K562 (cell line): ENCODE data around the gene MALSU1. TPM values are rescaled to one million over a fixed set of nuclear protein-coding genes. Genes with fewer than 3 reads are reported as not detected.

Experiments
- ARID2 ChIP-seq: fragments of 450-650 bp; IDR thresholded peaks from 2 replicates; pipeline ENCODE4 v1.6.1; 2017; ENCODE audit warnings: antibody characterized with exemption, mild to moderate bottlenecking
- ATF7 ChIP-seq: fragments of 450-650 bp; IDR thresholded peaks from 2 replicates; pipeline ENCODE4 v1.7.1; 2014; ENCODE audit warnings: mild to moderate bottlenecking, moderate library complexity
- GTF2F1 ChIP-seq: IDR thresholded peaks from 2 replicates; pipeline ENCODE4 v1.6.1; 2011; ENCODE audit warnings: low read depth, low read length, improper control_type of control experiment
- HDAC1 ChIP-seq, 2 experiments: fragments of 450-650 bp; IDR thresholded peaks; 2 replicates each; pipeline ENCODE4 v1.6.1; 2016 to 2017; ENCODE audit warnings: inconsistent platforms in 1 of 2, mild to moderate bottlenecking in 1 of 2, moderate library complexity in 1 of 2
- HDAC6 ChIP-seq: IDR thresholded peaks from 2 replicates; pipeline ENCODE4 v1.6.1; 2012; ENCODE audit warnings: low read depth, mild to moderate bottlenecking, control low read depth, inconsistent platforms, low read length, moderate library complexity
- HLTF ChIP-seq: fragments of 450-650 bp; IDR thresholded peaks from 2 replicates; pipeline ENCODE4 v1.6.1; 2016
- IFI16 ChIP-seq: fragments of 250-450 bp; sonication (Bioruptor Pico); IDR thresholded peaks from 2 replicates; pipeline ENCODE4 v2.1.2; 2022; ENCODE audit warnings: mild to moderate bottlenecking, inconsistent platforms
- JUNB ChIP-seq: fragments of 450-650 bp; formaldehyde crosslinking; conservative IDR thresholded peaks from 2 replicates; pipeline ENCODE4 v1.4.0; 2020; ENCODE audit warnings: mild to moderate bottlenecking
- KAT7 ChIP-seq: sonication (generic); formaldehyde crosslinking; IDR thresholded peaks from 2 replicates; pipeline ENCODE4 v1.8.0; 2022; ENCODE audit warnings: missing genetic modification reagents, mild to moderate bottlenecking, borderline replicate concordance
- KLF10 ChIP-seq: fragments of 250-450 bp; sonication (Bioruptor Pico); IDR thresholded peaks from 2 replicates; pipeline ENCODE4 v1.6.1; 2021; ENCODE audit warnings: matching md5 sums
- PRPF4 ChIP-seq: fragments of 200-400 bp; formaldehyde crosslinking; IDR thresholded peaks from one replicate; pipeline ENCODE4 v1.6.1; 2017; ENCODE audit warnings: low read length, low read depth, mild to moderate bottlenecking; ENCODE audit not compliant: insufficient read depth, poor library complexity, severe bottlenecking
- RAD51 ChIP-seq: fragments of 450-650 bp; IDR thresholded peaks from 2 replicates; pipeline ENCODE4 v1.7.1; 2016; ENCODE audit warnings: low read depth, mild to moderate bottlenecking, borderline replicate concordance
- RBM17 ChIP-seq: fragments of 200-400 bp; formaldehyde crosslinking; IDR thresholded peaks from 2 replicates; pipeline ENCODE4 v1.6.1; 2017; ENCODE audit warnings: low read depth, mild to moderate bottlenecking, low read length, borderline replicate concordance
- TCF3 ChIP-seq: sonication (generic); formaldehyde crosslinking; IDR thresholded peaks from 2 replicates; pipeline ENCODE4 v1.4.0; 2020; ENCODE audit warnings: mild to moderate bottlenecking, missing genetic modification reagents
- ZBTB8A ChIP-seq: fragments of 450-650 bp; IDR thresholded peaks from 2 replicates; pipeline ENCODE4 v1.6.1; 2018; ENCODE audit warnings: mild to moderate bottlenecking, moderate library complexity; ENCODE audit not compliant: partially characterized antibody
- ZKSCAN8 ChIP-seq: fragments of 200-800 bp; sonication (Bioruptor generic); IDR thresholded peaks from 2 replicates; pipeline ENCODE4 v1.6.1; 2016; ENCODE audit warnings: missing genetic modification characterization, missing compliant biosample characterization
- ZNF253 ChIP-seq: fragments of 250-450 bp; sonication (Bioruptor Pico); conservative IDR thresholded peaks from 2 replicates; pipeline ENCODE4 v1.6.1; 2021; ENCODE audit warnings: mild to moderate bottlenecking
- ZZZ3 ChIP-seq: fragments of 450-650 bp; IDR thresholded peaks from 2 replicates; pipeline ENCODE4 v1.6.1; 2016; ENCODE audit warnings: antibody characterized with exemption, mild to moderate bottlenecking, moderate library complexity
- polyA plus RNA-seq, 8 experiments: library from polyadenylated mRNA; depleted of rRNA in 4 of 8; stranded (reverse) in 5 of 8; unstranded in 3 of 8; fragments of >200 nt; fragmentation: Nextera tagmentation in 2 of 8; fragmentation: Illumina TruSeq in 1 of 8; extraction: Ambion mirVana in 2 of 8; extraction: Trizol in 1 of 8; gene quantifications; 2 replicates each; pipeline versions ENCODE4 v1.2.1 to v1.2.3, GENCODE V29; 2011 to 2014; ENCODE audit warnings: inconsistent platforms in 1 of 8, missing spikeins in 1 of 8
- total RNA-seq, 7 experiments: library from RNA; depleted of rRNA in 6 of 7; stranded (reverse); fragments of >200 nt in 6 of 7; fragmentation: Illumina TruSeq in 2 of 7; extraction: Trizol in 2 of 7; gene quantifications; 2 replicates each; pipeline versions ENCODE4 v1.2.1 to v1.2.3, GENCODE V29; 2011 to 2021; ENCODE audit warnings: low replicate concordance in 1 of 7
- TF ChIP-seq, protein P1 (sequence below): fragments of 450-650 bp; conservative IDR thresholded peaks from 2 replicates; pipeline ENCODE4 v1.6.1; 2016; ENCODE audit warnings: missing genetic modification characterization, low read depth, mild to moderate bottlenecking, missing compliant biosample characterization, moderate library complexity
- TF ChIP-seq, protein P2 (sequence below), 2 experiments: fragments of 250-450 bp in 1 of 2; fragments of 450-650 bp in 1 of 2; sonication (Bioruptor Pico) in 1 of 2; IDR thresholded peaks; 2 replicates each; pipeline versions ENCODE4 v1.6.1 to v1.8.0; 2016 to 2021; ENCODE audit warnings: mild to moderate bottlenecking in 2 of 2, moderate library complexity in 2 of 2, missing compliant biosample characterization in 1 of 2, missing genetic modification characterization in 1 of 2
- TF ChIP-seq, protein P3 (sequence below): fragments of 200-800 bp; sonication (Bioruptor generic); IDR thresholded peaks from 2 replicates; pipeline ENCODE4 v1.6.1; 2017; ENCODE audit warnings: missing genetic modification characterization, missing compliant biosample characterization
- TF ChIP-seq, protein P4 (sequence below): sonication (generic); formaldehyde crosslinking; IDR thresholded peaks from 2 replicates; pipeline ENCODE4 v1.8.0; 2023; ENCODE audit warnings: missing genetic modification reagents, mild to moderate bottlenecking, borderline replicate concordance

MALSU1 gene
- total and polyA plus RNA-seq, 9 of the 15 experiments (the other 6 are each of a cell fraction or from before 2014, with no cell fraction given) = 12.3 to 308 (median 81.2) TPM

DNA sequence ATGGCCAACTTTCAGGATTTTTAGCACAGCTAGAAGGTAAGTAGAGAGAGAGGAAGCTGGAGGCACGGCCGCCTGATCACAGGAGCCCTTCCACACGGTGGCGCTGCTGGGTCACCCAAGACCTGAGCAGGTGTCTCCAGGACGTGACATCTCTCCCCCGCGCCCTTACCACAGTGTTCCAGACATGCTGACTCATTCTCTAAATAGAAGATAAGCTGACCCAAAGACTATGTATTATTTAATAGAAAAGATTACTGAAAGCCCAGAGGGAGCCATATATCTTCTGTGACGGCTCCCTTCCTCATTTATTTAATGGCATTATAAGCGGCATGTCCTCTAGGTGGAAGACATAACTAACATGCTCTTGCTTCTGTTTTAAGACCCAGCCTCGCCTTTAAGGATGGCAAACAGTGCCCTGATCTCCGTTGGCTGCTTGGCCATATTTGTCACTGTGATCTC, 26.0 kb upstream of the MALSU1 start (continued):
- TF ChIP-seq ZBTB8A = no peak
- no peak for TF ChIP-seq RAD51
- no peak for TF ChIP-seq GTF2F1
- no peak for TF ChIP-seq IFI16 (CRISPR knock-in tag)
- TF ChIP-seq, protein P1, sequence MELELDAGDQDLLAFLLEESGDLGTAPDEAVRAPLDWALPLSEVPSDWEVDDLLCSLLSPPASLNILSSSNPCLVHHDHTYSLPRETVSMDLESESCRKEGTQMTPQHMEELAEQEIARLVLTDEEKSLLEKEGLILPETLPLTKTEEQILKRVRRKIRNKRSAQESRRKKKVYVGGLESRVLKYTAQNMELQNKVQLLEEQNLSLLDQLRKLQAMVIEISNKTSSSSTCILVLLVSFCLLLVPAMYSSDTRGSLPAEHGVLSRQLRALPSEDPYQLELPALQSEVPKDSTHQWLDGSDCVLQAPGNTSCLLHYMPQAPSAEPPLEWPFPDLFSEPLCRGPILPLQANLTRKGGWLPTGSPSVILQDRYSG (tag) = no peak
- peak; percentile 81 for TF ChIP-seq ATF7
- TF ChIP-seq, protein P2, sequence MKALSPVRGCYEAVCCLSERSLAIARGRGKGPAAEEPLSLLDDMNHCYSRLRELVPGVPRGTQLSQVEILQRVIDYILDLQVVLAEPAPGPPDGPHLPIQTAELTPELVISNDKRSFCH (CRISPR knock-in tag; IDR thresholded peaks at IDR 0.05) = no peak
- TF ChIP-seq, protein P2 (tag; IDR thresholded peaks at IDR 0.05) = no peak
- no peak for TF ChIP-seq PRPF4
- no peak for TF ChIP-seq ZZZ3
- TF ChIP-seq, protein P3, sequence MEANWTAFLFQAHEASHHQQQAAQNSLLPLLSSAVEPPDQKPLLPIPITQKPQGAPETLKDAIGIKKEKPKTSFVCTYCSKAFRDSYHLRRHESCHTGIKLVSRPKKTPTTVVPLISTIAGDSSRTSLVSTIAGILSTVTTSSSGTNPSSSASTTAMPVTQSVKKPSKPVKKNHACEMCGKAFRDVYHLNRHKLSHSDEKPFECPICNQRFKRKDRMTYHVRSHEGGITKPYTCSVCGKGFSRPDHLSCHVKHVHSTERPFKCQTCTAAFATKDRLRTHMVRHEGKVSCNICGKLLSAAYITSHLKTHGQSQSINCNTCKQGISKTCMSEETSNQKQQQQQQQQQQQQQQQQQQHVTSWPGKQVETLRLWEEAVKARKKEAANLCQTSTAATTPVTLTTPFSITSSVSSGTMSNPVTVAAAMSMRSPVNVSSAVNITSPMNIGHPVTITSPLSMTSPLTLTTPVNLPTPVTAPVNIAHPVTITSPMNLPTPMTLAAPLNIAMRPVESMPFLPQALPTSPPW = peak; percentile 34; the same call in 1 of the 2 replicates
- 0 out of 2 replicates have a peak, but pooled peaks have one; percentile 41 for TF ChIP-seq ZKSCAN8
- TF ChIP-seq, protein P4, sequence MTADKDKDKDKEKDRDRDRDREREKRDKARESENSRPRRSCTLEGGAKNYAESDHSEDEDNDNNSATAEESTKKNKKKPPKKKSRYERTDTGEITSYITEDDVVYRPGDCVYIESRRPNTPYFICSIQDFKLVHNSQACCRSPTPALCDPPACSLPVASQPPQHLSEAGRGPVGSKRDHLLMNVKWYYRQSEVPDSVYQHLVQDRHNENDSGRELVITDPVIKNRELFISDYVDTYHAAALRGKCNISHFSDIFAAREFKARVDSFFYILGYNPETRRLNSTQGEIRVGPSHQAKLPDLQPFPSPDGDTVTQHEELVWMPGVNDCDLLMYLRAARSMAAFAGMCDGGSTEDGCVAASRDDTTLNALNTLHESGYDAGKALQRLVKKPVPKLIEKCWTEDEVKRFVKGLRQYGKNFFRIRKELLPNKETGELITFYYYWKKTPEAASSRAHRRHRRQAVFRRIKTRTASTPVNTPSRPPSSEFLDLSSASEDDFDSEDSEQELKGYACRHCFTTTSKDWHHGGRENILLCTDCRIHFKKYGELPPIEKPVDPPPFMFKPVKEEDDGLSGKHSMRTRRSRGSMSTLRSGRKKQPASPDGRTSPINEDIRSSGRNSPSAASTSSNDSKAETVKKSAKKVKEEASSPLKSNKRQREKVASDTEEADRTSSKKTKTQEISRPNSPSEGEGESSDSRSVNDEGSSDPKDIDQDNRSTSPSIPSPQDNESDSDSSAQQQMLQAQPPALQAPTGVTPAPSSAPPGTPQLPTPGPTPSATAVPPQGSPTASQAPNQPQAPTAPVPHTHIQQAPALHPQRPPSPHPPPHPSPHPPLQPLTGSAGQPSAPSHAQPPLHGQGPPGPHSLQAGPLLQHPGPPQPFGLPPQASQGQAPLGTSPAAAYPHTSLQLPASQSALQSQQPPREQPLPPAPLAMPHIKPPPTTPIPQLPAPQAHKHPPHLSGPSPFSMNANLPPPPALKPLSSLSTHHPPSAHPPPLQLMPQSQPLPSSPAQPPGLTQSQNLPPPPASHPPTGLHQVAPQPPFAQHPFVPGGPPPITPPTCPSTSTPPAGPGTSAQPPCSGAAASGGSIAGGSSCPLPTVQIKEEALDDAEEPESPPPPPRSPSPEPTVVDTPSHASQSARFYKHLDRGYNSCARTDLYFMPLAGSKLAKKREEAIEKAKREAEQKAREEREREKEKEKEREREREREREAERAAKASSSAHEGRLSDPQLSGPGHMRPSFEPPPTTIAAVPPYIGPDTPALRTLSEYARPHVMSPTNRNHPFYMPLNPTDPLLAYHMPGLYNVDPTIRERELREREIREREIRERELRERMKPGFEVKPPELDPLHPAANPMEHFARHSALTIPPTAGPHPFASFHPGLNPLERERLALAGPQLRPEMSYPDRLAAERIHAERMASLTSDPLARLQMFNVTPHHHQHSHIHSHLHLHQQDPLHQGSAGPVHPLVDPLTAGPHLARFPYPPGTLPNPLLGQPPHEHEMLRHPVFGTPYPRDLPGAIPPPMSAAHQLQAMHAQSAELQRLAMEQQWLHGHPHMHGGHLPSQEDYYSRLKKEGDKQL (CRISPR knock-in tag) = no peak
- TF ChIP-seq RBM17 = no peak
- no peak for TF ChIP-seq HLTF
- TF ChIP-seq HDAC1 (IDR thresholded peaks at IDR 0.05) = no peak
- TF ChIP-seq JUNB = no peak
- no peak for TF ChIP-seq ARID2
- TF ChIP-seq TCF3 (CRISPR knock-in tag) = peak; percentile 74
- no peak for TF ChIP-seq KLF10
- TF ChIP-seq KAT7 = no peak
- TF ChIP-seq ZNF253 (CRISPR knock-in tag) = no peak
- TF ChIP-seq HDAC6 = no peak
